ENCODE measurements around the gene RTEL1.

RTEL1 gene

DNA sequence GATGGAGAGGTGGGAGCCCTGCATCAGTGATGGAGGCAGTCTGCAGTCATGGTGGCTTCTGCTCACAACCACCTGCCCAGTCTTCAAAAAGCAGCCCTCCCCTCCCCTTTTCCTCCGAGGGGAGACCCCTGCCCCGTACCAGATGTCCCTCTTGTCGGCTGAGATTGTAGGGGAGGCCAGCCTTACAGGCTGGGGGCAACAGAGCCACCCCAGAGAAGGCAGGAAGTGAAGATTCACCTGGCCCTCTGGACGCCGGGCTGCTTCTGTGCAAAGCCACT is 42.9 kb downstream of the RTEL1 start (continued):
- TF ChIP-seq, protein P1, sequence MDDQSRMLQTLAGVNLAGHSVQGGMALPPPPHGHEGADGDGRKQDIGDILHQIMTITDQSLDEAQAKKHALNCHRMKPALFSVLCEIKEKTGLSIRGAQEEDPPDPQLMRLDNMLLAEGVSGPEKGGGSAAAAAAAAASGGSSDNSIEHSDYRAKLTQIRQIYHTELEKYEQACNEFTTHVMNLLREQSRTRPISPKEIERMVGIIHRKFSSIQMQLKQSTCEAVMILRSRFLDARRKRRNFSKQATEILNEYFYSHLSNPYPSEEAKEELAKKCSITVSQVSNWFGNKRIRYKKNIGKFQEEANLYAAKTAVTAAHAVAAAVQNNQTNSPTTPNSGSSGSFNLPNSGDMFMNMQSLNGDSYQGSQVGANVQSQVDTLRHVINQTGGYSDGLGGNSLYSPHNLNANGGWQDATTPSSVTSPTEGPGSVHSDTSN (CRISPR knock-in tag; IDR thresholded peaks at IDR 0.05): no peak
- no peak for TF ChIP-seq ZIC2 (tag by site-specific recombination; IDR thresholded peaks at IDR 0.05)
- no peak for TF ChIP-seq GLIS1 (tag by site-specific recombination; IDR thresholded peaks at IDR 0.05)
- TF ChIP-seq ZFHX2 (tag by site-specific recombination; conservative IDR thresholded peaks at IDR 0.05): no peak
- TF ChIP-seq, protein P2, sequence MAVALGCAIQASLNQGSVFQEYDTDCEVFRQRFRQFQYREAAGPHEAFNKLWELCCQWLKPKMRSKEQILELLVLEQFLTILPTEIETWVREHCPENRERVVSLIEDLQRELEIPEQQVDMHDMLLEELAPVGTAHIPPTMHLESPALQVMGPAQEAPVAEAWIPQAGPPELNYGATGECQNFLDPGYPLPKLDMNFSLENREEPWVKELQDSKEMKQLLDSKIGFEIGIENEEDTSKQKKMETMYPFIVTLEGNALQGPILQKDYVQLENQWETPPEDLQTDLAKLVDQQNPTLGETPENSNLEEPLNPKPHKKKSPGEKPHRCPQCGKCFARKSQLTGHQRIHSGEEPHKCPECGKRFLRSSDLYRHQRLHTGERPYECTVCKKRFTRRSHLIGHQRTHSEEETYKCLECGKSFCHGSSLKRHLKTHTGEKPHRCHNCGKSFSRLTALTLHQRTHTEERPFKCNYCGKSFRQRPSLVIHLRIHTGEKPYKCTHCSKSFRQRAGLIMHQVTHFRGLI (tag by site-specific recombination; IDR thresholded peaks at IDR 0.05): no peak
- TF ChIP-seq ZNF701 (tag by site-specific recombination; IDR thresholded peaks at IDR 0.05): no peak
- TF ChIP-seq ZNF670 (tag by site-specific recombination; IDR thresholded peaks at IDR 0.05; ENCODE audit: low read depth): no peak

DNA sequence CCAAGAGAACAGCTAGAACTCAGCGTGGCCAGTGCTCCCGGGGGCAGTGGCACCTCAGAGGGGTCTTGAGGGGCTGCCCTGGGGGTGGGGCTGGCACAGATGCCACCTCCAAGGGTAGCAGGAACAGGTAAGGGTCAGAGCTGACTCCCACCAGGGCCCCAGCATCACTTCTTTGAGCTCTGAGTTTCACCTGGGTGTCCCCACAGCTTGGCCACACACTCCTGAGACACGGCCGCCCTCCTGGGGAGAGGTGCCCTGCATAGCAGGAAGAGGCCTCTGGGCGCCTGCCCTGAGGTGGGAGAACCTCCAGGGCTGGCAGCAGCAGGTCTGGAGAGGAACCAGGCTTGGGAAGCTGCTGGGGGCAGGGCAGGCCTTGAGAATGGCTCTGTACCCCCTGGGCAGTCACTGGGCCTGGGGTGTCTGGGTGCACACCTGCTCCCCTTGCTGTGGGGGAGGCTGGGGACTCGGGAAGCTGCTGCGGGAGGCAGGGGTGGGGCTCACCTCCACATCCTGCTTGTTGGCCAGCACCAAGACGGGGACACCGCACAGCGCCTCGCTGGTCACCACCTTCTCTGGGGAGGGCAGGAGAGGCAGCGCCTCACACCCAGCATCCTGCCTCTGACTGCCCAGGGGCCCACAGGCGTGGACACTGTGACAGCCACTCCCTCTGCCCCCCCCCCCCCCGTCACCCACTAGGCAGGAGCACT is 43.4 kb downstream of the RTEL1 start:
- TF ChIP-seq ZNF549 (tag by site-specific recombination; IDR thresholded peaks at IDR 0.05): no peak
- no peak for TF ChIP-seq KLF10 (tag by site-specific recombination; IDR thresholded peaks at IDR 0.05)
- TF ChIP-seq ZIC2 (tag by site-specific recombination; IDR thresholded peaks at IDR 0.05): peak; percentile 27
- TF ChIP-seq ZNF248 (tag by site-specific recombination; IDR thresholded peaks at IDR 0.05): no peak
- peak; percentile 41; the same call in 1 of the 2 replicates for TF ChIP-seq GLIS2 (tag by site-specific recombination; IDR thresholded peaks at IDR 0.05)
- peak; percentile 98 for TF ChIP-seq GLIS1 (tag by site-specific recombination; IDR thresholded peaks at IDR 0.05)
- TF ChIP-seq, protein P3, sequence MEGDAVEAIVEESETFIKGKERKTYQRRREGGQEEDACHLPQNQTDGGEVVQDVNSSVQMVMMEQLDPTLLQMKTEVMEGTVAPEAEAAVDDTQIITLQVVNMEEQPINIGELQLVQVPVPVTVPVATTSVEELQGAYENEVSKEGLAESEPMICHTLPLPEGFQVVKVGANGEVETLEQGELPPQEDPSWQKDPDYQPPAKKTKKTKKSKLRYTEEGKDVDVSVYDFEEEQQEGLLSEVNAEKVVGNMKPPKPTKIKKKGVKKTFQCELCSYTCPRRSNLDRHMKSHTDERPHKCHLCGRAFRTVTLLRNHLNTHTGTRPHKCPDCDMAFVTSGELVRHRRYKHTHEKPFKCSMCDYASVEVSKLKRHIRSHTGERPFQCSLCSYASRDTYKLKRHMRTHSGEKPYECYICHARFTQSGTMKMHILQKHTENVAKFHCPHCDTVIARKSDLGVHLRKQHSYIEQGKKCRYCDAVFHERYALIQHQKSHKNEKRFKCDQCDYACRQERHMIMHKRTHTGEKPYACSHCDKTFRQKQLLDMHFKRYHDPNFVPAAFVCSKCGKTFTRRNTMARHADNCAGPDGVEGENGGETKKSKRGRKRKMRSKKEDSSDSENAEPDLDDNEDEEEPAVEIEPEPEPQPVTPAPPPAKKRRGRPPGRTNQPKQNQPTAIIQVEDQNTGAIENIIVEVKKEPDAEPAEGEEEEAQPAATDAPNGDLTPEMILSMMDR (tag by site-specific recombination; IDR thresholded peaks at IDR 0.05): no peak
- H3K36me3 ChIP-seq (ENCODE audit: control insufficient read depth in 2 of 2, insufficient read depth in 1 of 2, low read length in 2 of 2): peaks cover 0 to 46% of the 10 kb centered on the region in 2 experiments; a peak in 1 of 3 replicates
- ChIA-PET CTCF (no interaction called here), POLR2A (interaction anchor here (0.6 kb wide), 1 partner anchor 18 kb away, joined by 4 read pairs; no protein-coding TSS in a partner anchor)
- no peaks in the 10 kb centered on the region for H3K9me3 ChIP-seq (ENCODE audit: control insufficient read depth, insufficient read depth, low read depth, low read length)
- H3K4me3 ChIP-seq (ENCODE audit: low read depth, low read length): no peak overlapping the region
- H3K4me1 ChIP-seq (ENCODE audit: control insufficient read depth, insufficient read depth, low read length): no peaks in the 10 kb centered on the region
- H3K27ac ChIP-seq (ENCODE audit: extremely low read depth, low read depth, low read length): no peak overlapping the region

DNA sequence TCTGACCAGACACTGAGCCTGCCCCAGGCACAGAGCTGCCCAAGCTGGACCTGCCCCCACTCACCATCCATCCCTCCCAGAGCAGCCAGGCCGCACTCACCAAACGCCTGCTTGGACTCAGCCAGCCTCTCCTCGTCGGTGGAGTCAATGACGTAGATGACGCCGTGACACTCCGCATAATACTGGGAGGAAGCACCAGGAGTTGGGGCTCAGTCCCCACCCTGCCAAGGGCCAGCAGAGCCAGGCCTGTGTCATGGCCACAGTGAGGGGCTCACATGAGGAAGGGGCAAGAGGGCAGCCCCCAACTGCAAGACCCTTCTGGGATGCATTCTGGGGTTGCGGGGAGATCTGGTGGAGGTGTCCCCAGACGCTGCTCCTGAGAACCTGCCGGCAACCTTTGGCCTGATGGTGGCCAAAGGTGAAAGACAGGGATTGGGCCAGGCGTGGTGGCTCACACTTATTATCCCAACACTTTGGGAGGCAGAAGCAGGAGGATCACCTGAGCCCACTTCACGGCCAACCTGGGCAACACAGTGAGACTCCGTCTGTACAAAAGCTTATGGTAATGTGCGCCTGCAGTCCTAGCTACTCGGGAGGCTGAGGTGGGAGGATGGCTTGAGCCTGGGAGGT is 44.0 kb downstream of the RTEL1 start:
- Histone ChIP-seq H3K4me1 (ENCODE audit: control insufficient read depth, insufficient read depth, low read length) (no peaks in the 10 kb centered on the region), H3K9me3 (ENCODE audit: control insufficient read depth, insufficient read depth, low read depth, low read length) (no peaks in the 10 kb centered on the region), H3K4me3 (ENCODE audit: low read depth, low read length) (no peak overlapping the region), H3K36me3 (ENCODE audit: control insufficient read depth in 2 of 2, insufficient read depth in 1 of 2, low read length in 2 of 2) (peaks cover 0 to 46% of the 10 kb centered on the region in 2 experiments; a peak in 1 of 3 replicates), H3K27ac (ENCODE audit: extremely low read depth, low read depth, low read length) (no peak overlapping the region)
- 0 out of 2 replicates have a peak, but pooled peaks have one; percentile 27 for TF ChIP-seq ZNF121 (tag by site-specific recombination; IDR thresholded peaks at IDR 0.05)
- TF ChIP-seq ZNF558 (tag by site-specific recombination; IDR thresholded peaks at IDR 0.05): no peak
- no peak for TF ChIP-seq ZBTB48 (tag by site-specific recombination; IDR thresholded peaks at IDR 0.05)
- TF ChIP-seq ZNF660 (tag by site-specific recombination; IDR thresholded peaks at IDR 0.05): no peak
- ChIA-PET CTCF (interaction anchor here (1.0 kb wide), 1 partner anchor 271 kb away, joined by 4 read pairs; no protein-coding TSS in a partner anchor), POLR2A (interaction anchor here (0.6 to 1.4 kb wide), 3 partner anchors 19 to 163 kb away, joined by 3 to 6 read pairs (median 4); partner anchors contain the start of gene TPD52L2)

Measured in HEK293 (cell line).